Liver (tissue), 9 donors: Measurements from ENCODE around the gene THRB. TPM values are rescaled to one million over a fixed set of nuclear protein-coding genes. Genes with fewer than 3 reads are reported as not detected.

Experiments
- DNase-seq: peaks from one replicate; pipeline ENCODE4 v3.0.0-alpha.2; 2017; ENCODE audit warnings: low spot score
- H3K27ac ChIP-seq, 2 donors: one replicate each; pipeline ENCODE4 v1.7.0; 2013; ENCODE audit warnings: inconsistent platforms in 2 of 2, low read length in 2 of 2, control low read depth in 1 of 2, low read depth in 1 of 2, mild to moderate bottlenecking in 1 of 2
- H3K27me3 ChIP-seq, 4 donors: one replicate each; pipeline versions ENCODE4 v1.6.1 to v1.7.0; 2013; ENCODE audit warnings: low read length in 3 of 4, inconsistent platforms in 1 of 4, mild to moderate bottlenecking in 1 of 4, moderate library complexity in 1 of 4; ENCODE audit not compliant: control insufficient read depth in 4 of 4, insufficient read depth in 4 of 4
- H3K36me3 ChIP-seq, 4 donors: one replicate each; pipeline versions ENCODE4 v1.6.1 to v1.7.0; 2013; ENCODE audit warnings: low read length in 3 of 4, mild to moderate bottlenecking in 3 of 4, low read depth in 1 of 4, moderate library complexity in 1 of 4; ENCODE audit not compliant: control insufficient read depth in 4 of 4, insufficient read depth in 3 of 4
- H3K4me1 ChIP-seq, 4 donors: one replicate each; pipeline versions ENCODE4 v1.6.1 to v1.7.0; 2013; ENCODE audit warnings: low read length in 3 of 4, mild to moderate bottlenecking in 3 of 4, moderate library complexity in 1 of 4; ENCODE audit not compliant: control insufficient read depth in 4 of 4, insufficient read depth in 4 of 4
- H3K4me3 ChIP-seq, 3 donors: one replicate each; pipeline versions ENCODE4 v1.6.1 to v1.7.0; 2013; ENCODE audit warnings: low read length in 3 of 3, control low read depth in 1 of 3, low read depth in 1 of 3, mild to moderate bottlenecking in 1 of 3
- H3K9ac ChIP-seq, 2 donors: one replicate each; pipeline ENCODE4 v1.7.0; 2013; ENCODE audit warnings: low read length in 2 of 2, mild to moderate bottlenecking in 2 of 2, moderate library complexity in 2 of 2, control low read depth in 1 of 2, low read depth in 1 of 2
- H3K9me3 ChIP-seq, 4 donors: one replicate each; pipeline versions ENCODE4 v1.6.1 to v1.7.0; 2013; ENCODE audit warnings: low read length in 3 of 4; ENCODE audit not compliant: control insufficient read depth in 4 of 4
- ATF3 ChIP-seq: IDR thresholded peaks from 2 replicates; pipeline ENCODE4 v1.6.1; 2016; ENCODE audit warnings: antibody characterized with exemption
- CTCF ChIP-seq: fragments of 150-350 bp; IDR thresholded peaks from 2 replicates; pipeline ENCODE4 v1.5.1; 2017; ENCODE audit warnings: improper control_type of control experiment, low read depth, low read length; ENCODE audit not compliant: missing input control
- EGR1 ChIP-seq, 2 donors: IDR thresholded peaks; 2 replicates each; pipeline ENCODE4 v1.6.1; 2016 to 2018; ENCODE audit warnings: antibody characterized with exemption in 2 of 2, low read depth in 2 of 2
- FOXA1 ChIP-seq: IDR thresholded peaks from 2 replicates; pipeline ENCODE4 v1.6.1; 2016; ENCODE audit warnings: antibody characterized with exemption
- FOXA2 ChIP-seq: IDR thresholded peaks from 2 replicates; pipeline ENCODE4 v1.6.1; 2016; ENCODE audit warnings: antibody characterized with exemption
- GABPA ChIP-seq, 2 donors: IDR thresholded peaks in 1 of 2; conservative IDR thresholded peaks in 1 of 2; 2 replicates each; pipeline ENCODE4 v1.6.1; 2016; ENCODE audit warnings: antibody characterized with exemption in 2 of 2, mild to moderate bottlenecking in 1 of 2, moderate library complexity in 1 of 2
- HNF4A ChIP-seq, 2 donors: conservative IDR thresholded peaks; 2 replicates each; pipeline ENCODE4 v1.6.1; 2016; ENCODE audit warnings: antibody characterized with exemption in 2 of 2, mild to moderate bottlenecking in 2 of 2
- HNF4G ChIP-seq: IDR thresholded peaks from 2 replicates; pipeline ENCODE4 v1.6.1; 2016; ENCODE audit warnings: antibody characterized with exemption
- JUND ChIP-seq, 2 donors: IDR thresholded peaks; 2 replicates each; pipeline ENCODE4 v1.6.1; 2016; ENCODE audit warnings: antibody characterized with exemption in 2 of 2
- MAX ChIP-seq: IDR thresholded peaks from 2 replicates; pipeline ENCODE4 v1.6.1; 2016; ENCODE audit warnings: antibody characterized with exemption
- NR2F2 ChIP-seq: IDR thresholded peaks from 2 replicates; pipeline ENCODE4 v1.6.1; 2016; ENCODE audit warnings: antibody characterized with exemption
- RAD21 ChIP-seq, 2 donors: IDR thresholded peaks; 2 replicates each; pipeline ENCODE4 v1.6.1; 2016; ENCODE audit warnings: antibody characterized with exemption in 2 of 2, mild to moderate bottlenecking in 2 of 2
- REST ChIP-seq: IDR thresholded peaks from 2 replicates; pipeline ENCODE4 v1.6.1; 2016; ENCODE audit warnings: antibody characterized with exemption, mild to moderate bottlenecking
- SP1 ChIP-seq: IDR thresholded peaks from 2 replicates; pipeline ENCODE4 v1.6.1; 2018; ENCODE audit warnings: antibody characterized with exemption, mild to moderate bottlenecking
- TAF1 ChIP-seq: conservative IDR thresholded peaks from 2 replicates; pipeline ENCODE4 v1.6.1; 2016; ENCODE audit warnings: antibody characterized with exemption, mild to moderate bottlenecking
- YY1 ChIP-seq: IDR thresholded peaks from 2 replicates; pipeline ENCODE4 v1.6.1; 2016; ENCODE audit warnings: antibody characterized with exemption, mild to moderate bottlenecking
- ZBTB33 ChIP-seq: IDR thresholded peaks from 2 replicates; pipeline ENCODE4 v1.6.1; 2016; ENCODE audit warnings: antibody characterized with exemption
- WGBS: extraction: QIAGEN DNeasy Blood & Tissue Kit; methylation state at CpG from one replicate; pipeline ENCODE4 v1.1.7; 2013; 5-methylcytosine and 5-hydroxymethylcytosine counted together
- polyA plus RNA-seq, 2 donors: library from polyadenylated mRNA; stranded (reverse) in 1 of 2; unstranded in 1 of 2; fragments of 200-250 nt in 1 of 2; fragments of >200 nt in 1 of 2; fragmentation: Nextera tagmentation in 1 of 2; extraction: Ambion mirVana in 1 of 2; gene quantifications; one replicate each; pipeline versions ENCODE4 v1.2.1 to v1.2.3, GENCODE V29; 2013 to 2015
- total RNA-seq, 2 donors: library from RNA; depleted of rRNA; stranded (reverse); fragments of >200 nt; gene quantifications; one replicate each; pipeline ENCODE4 v1.2.3, GENCODE V29; 2014
- donor health status: healthy.
- donor health status: healthy.
- donor health status: healthy.
- donor health status: healthy.
- donor health status: healthy.

Gene THRB
- total and polyA plus RNA-seq, 4 donors = 5.9 to 23.9 (median 9.3) TPM

- DNase-seq = no peak
- no peak for TF ChIP-seq FOXA2
- TF ChIP-seq CTCF = no peak
- TF ChIP-seq GABPA (IDR thresholded peaks at IDR 0.05 in 1 of 2, conservative IDR thresholded peaks at IDR 0.05 in 1 of 2) = no peak
- TF ChIP-seq JUND (IDR thresholded peaks at IDR 0.05) = no peak
- no peak for TF ChIP-seq ATF3
- TF ChIP-seq TAF1 = no peak
- H3K4me3 ChIP-seq = no peak overlapping the region
- no peaks in the 10 kb centered on the region for H3K9me3 ChIP-seq
- no peaks in the 10 kb centered on the region for H3K36me3 ChIP-seq
- H3K4me1 ChIP-seq = peaks cover 1 to 20% (median 15%) of the 10 kb centered on the region in 4 donors
- H3K9ac ChIP-seq = no peak overlapping the region
- H3K27ac ChIP-seq = peak overlapping the region; percentile 32
- no peaks in the 10 kb centered on the region for H3K27me3 ChIP-seq
- 51% methylated on average over 4 of the region's 4 CpGs for WGBS
Measured at GRCh38 chr3:24405057-24405456, 89.6 kb downstream of the THRB start.

- Histone ChIP-seq H3K9ac (no peak overlapping the region), H3K27ac (peak overlapping the region in 1 of 2 donors; percentile 33), H3K36me3 (no peaks in the 10 kb centered on the region), H3K9me3 (no peaks in the 10 kb centered on the region), H3K4me3 (no peak overlapping the region), H3K4me1 (peaks cover 1 to 14% (median 13%) of the 10 kb centered on the region in 4 donors), H3K27me3 (no peaks in the 10 kb centered on the region)
- no peak for DNase-seq
- TF ChIP-seq SP1 (no peak), HNF4A (conservative IDR thresholded peaks at IDR 0.05) (no peak), ZBTB33 (no peak), FOXA2 (no peak), MAX (no peak), JUND (IDR thresholded peaks at IDR 0.05) (no peak), EGR1 (IDR thresholded peaks at IDR 0.05; ENCODE audit: low read depth in 2 of 2) (no peak), FOXA1 (no peak), GABPA (IDR thresholded peaks at IDR 0.05 in 1 of 2, conservative IDR thresholded peaks at IDR 0.05 in 1 of 2) (no peak), YY1 (no peak), HNF4G (no peak), NR2F2 (no peak), ATF3 (no peak), REST (no peak), CTCF (no peak), RAD21 (IDR thresholded peaks at IDR 0.05) (no peak), TAF1 (no peak)
- 43% methylated on average over 2 of the region's 2 CpGs for WGBS
Measured at GRCh38 chr3:24401811-24402185, 92.9 kb downstream of the THRB start.
